ENCODE measurements around the gene GIGYF1. TPM values are rescaled to one million over a fixed set of nuclear protein-coding genes. Genes with fewer than 3 reads are reported as not detected.

GIGYF1 gene
- total and polyA plus RNA-seq, 2 of the 13 experiments (the other 11 are each of a cell fraction or from before 2014, with no cell fraction given) = 7.6 to 16.1 TPM

- TF ChIP-seq ZHX1 (CRISPR knock-in tag; IDR thresholded peaks at IDR 0.05; ENCODE audit: low read depth) = no peak
- TF ChIP-seq KMT2B (CRISPR knock-in tag; IDR thresholded peaks at IDR 0.05) = peak; percentile 22; the same call in 1 of the 2 replicates
- no peak for TF ChIP-seq HOXA9 (CRISPR knock-in tag; IDR thresholded peaks at IDR 0.05; ENCODE audit: borderline replicate concordance)
- TF ChIP-seq CC2D1A (CRISPR knock-in tag; IDR thresholded peaks at IDR 0.05) = no peak
- 0 out of 2 replicates have a peak, but pooled peaks have one; percentile 31 for TF ChIP-seq ATF7-NPFF (CRISPR knock-in tag; IDR thresholded peaks at IDR 0.05; ENCODE audit: low read depth)
- peak; percentile 37; the same call in 1 of the 2 replicates for TF ChIP-seq CREM (IDR thresholded peaks at IDR 0.05)
- no peak for TF ChIP-seq CREM (CRISPR knock-in tag; IDR thresholded peaks at IDR 0.05)
- no peak for TF ChIP-seq SNAPC5 (CRISPR knock-in tag; IDR thresholded peaks at IDR 0.05; ENCODE audit: borderline replicate concordance)
- TF ChIP-seq ZNF878 (CRISPR knock-in tag; IDR thresholded peaks at IDR 0.05) = no peak
- no peak for TF ChIP-seq ETV5 (CRISPR knock-in tag; IDR thresholded peaks at IDR 0.05; ENCODE audit: borderline replicate concordance)
- no peak for TF ChIP-seq NFYC (CRISPR knock-in tag; IDR thresholded peaks at IDR 0.05)
- TF ChIP-seq ZNF362 (CRISPR knock-in tag; IDR thresholded peaks at IDR 0.05; ENCODE audit: borderline replicate concordance) = no peak
- TF ChIP-seq FOXA1 (IDR thresholded peaks at IDR 0.05) = no peak
- TF ChIP-seq FOXA1 (CRISPR knock-in tag; IDR thresholded peaks at IDR 0.05) = peak; percentile 86
- peak; percentile 59; the same call in 1 of the 2 replicates for TF ChIP-seq RXRB (CRISPR knock-in tag; IDR thresholded peaks at IDR 0.05; ENCODE audit: borderline replicate concordance)
- TF ChIP-seq RORA (CRISPR knock-in tag; IDR thresholded peaks at IDR 0.05) = no peak
- no peak for TF ChIP-seq HNF4G (IDR thresholded peaks at IDR 0.05; ENCODE audit: borderline replicate concordance, low read depth, low read length)
- no peak for TF ChIP-seq HNF4G (CRISPR knock-in tag; IDR thresholded peaks at IDR 0.05; ENCODE audit: borderline replicate concordance, low read depth)
- TF ChIP-seq ZNF770 (CRISPR knock-in tag; IDR thresholded peaks at IDR 0.05) = peak; percentile 43; the same call in 1 of the 2 replicates
- no peak for TF ChIP-seq ZNF569 (CRISPR knock-in tag; IDR thresholded peaks at IDR 0.05; ENCODE audit: borderline replicate concordance)
- no peak for TF ChIP-seq ZNF12 (CRISPR knock-in tag; IDR thresholded peaks at IDR 0.05)
- TF ChIP-seq BORCS8-MEF2B (CRISPR knock-in tag; IDR thresholded peaks at IDR 0.05) = peak; percentile 71
Measured at GRCh38 chr7:100706672-100707311, 12.7 kb upstream of the GIGYF1 start (continued).

Data from HepG2 (cell line).